ENCODE results near the gene MDFIC.

MDFIC gene

GRCh38 chr7:114929570-114929969 lies 7.7 kb downstream of the MDFIC start:
- DNase-seq: no peak

- no peak for DNase-seq
Measured at GRCh38 chr7:114930107-114930661, 8.3 kb downstream of the MDFIC start.

- DNase-seq: no peak
Measured at GRCh38 chr7:114930829-114931655, 9.1 kb downstream of the MDFIC start.

GRCh38 chr7:114931656-114932011 lies 9.7 kb downstream of the MDFIC start:
- DNase-seq: no peak

DNA sequence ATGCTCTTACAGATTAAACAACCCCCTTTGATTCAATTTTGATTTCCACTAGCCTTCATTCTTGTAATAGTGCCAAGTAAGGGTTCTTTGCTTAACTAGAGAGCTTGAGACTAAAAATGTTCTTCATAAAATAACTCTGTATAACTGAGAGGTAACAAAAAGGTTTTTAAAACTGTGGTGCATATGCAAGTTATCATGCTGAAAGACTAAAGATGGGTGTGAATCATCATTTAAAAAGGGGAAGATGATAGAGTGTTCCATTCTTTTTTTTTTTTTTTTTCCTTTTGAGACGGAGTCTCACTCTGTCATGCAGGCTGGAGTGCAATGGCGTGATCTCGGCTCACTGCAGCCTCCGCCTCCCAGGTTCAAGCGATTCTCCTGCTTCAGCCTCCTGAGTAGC lies 11.1 kb downstream of the MDFIC start:
- DNase-seq: no peak

DNA sequence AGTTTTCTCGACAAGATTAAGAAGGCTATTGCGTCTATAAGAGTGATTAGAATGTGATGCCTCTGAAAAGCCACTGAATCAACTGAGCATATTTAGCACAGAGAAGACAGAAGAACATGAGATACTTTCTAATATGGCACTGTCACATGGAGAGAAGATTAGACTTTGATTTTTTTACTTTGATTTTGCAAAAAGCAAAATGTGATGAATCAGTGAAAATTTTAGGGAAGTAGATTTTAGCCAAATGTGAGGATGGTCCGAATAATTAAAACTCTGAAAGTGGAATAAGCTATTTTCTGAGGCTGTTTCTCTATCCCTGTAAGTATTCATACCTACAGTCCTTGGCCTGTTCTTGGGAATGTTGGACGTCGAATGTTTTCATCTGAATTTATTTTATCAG lies 11.8 kb downstream of the MDFIC start:
- DNase-seq: no peak

DNA sequence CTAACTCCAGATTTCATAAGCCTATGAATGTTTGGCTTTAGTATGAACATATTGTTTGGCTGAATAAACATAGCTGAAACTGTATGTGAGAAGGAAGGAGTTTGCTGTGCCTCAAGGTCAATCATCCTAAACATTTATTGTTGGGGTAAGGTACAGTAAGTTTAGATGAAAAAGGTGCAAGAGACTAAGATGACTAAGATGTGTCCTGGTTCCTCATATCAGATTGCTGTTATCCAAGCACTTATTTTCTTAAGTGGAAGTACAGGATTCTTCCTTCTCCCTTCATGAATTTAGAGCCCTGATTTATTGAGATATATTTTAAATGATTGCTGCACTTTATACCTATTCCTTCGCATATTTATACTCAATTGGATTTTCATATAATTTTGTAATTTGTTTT lies 12.2 kb downstream of the MDFIC start:
- no peak for DNase-seq

DNA sequence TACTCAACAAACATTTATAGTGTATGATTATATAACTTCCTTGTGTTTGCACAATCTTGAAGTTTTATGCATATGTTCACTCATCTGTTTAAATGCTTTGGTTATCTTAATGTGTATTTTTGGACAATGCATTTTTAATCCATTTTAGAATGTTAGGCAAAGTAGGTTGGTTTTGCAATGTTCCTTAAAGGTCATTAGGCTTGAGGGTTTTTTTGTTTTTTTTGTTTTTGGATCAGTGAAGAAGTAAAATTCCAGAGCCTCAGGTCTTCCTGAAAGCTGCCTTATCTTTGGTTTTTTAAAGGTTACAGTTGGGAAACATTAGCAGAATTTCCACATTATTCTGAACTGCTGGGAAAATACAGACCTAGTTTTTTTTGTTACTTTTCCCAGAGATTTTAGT lies 12.8 kb downstream of the MDFIC start:
- DNase-seq: no peak

GRCh38 chr7:114936471-114936870 lies 14.6 kb downstream of the MDFIC start:
- no peak for DNase-seq

- DNase-seq: no peak
Measured at GRCh38 chr7:114937446-114937845, 15.6 kb downstream of the MDFIC start.

DNA sequence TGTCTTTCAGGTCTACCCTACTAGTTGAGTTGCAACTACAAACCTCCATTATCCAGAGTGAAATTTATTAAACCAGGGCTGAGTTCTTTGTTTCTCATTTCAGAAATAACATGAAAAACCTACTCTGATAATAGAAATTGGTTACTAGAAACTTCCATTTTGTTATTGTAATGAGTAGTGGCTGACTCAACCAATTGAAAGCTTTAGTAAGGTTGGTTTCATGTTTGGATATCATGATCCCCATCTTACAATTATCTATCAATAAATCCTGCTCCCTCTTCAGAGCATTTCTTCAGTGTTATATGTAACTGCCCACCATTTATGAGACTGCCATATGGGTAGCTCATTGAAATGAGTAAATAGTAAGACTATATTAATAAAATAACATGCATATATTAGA lies 16.9 kb downstream of the MDFIC start:
- DNase-seq: no peak

DNA sequence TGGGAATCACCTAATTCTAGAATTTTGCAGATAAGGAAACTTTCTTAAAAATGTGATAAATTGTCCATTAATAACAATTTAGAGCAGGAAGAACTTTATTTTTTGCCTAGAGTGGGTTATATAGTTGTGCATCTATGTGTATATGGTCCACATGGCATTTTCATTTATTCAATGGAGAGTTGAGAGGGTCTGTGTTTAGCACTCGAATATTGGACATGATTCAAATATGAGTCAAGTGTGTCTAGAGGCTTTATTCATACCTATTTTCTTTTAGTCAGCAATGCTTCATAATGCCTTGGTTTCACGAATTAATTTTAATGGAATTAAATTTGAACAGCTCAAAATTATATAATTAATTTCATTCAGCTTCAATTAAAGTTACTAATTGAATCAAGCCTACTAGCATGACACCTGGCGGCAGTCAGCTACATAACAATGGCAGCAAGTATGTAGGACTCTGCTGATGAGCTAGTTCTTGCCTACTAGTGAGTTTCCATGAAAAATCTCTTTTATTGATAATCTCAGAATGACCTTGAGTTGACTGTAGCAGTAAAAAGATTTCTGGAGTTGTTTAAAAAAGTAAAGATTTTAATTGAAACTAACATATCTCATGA lies 17.7 kb downstream of the MDFIC start:
- DNase-seq: no peak

GRCh38 chr7:114940220-114940619 lies 18.3 kb downstream of the MDFIC start:
- DNase-seq: no peak

- no peak for DNase-seq
Measured at GRCh38 chr7:114941692-114942091, 19.8 kb downstream of the MDFIC start.

DNA sequence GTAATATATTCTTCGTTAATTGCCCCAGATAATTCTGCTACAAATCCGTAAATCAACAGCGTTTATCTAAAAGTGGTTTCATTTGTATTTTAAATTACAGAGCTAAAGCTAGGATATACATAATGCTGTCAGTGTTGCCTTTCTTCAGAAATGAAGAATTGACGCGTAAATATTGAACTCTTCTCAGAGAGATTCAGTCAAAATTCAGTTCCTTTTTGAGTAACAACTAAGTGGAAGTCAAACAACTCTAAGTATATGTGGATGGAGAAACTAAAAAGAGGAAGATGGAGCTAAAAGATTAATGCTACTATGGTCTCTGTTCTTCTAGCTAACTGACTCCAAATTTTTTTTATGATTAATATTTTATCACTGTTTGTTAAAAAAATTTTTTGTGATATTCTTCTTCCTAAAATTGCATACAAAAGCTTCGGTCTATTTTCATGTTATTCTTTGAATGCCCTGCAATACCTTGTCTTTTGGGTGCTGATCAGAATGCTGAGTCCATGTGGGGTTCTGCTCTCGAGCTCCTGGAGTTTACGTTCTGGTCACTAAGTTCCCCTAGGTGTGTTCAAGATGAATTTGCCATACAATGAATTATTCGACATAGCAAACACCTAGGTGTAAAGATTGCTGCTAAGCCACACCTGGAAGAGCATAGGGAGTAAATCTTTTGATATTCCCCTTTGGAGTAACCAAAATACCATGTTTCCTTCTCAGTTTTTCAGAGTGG lies 20.7 kb downstream of the MDFIC start:
- DNase-seq: no peak

- no peak for DNase-seq
Measured at GRCh38 chr7:114943530-114943929, 21.6 kb downstream of the MDFIC start.

DNA sequence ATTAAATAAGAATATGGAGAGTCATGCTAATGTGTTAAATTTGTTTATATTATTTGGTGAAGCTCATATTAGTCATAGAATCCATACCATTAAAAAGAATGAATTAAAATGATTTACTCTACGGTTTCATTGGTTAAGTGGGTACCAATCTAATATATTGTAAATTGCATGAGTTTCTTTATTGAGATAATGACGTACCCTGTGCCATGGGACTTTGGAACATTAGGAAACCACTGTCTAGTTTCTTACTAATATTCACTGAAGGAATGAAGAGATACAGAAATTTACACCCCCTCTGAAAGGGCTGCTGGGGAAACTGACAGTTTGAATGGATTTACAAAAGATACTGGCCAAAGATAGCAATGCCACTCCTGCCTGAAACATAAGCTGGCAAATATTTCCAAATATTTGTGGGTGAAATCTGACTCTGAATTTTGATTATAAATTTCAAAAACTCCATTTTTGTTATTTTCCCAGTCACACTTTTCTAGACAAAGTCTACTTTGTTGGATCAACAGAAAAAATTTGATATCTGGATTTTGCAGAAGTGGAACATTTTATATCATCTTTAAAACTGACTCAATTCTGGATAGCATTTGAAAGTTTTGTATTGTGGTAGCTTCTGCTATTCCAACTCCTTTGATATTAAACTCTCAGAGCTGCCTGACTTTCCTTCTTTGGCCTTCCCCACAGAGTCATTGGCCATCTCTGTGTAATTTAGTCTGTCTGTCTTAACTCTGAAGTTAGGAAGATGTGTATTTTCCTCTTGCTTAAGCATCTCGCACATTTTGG lies 22.3 kb downstream of the MDFIC start:
- DNase-seq: no peak

DNA sequence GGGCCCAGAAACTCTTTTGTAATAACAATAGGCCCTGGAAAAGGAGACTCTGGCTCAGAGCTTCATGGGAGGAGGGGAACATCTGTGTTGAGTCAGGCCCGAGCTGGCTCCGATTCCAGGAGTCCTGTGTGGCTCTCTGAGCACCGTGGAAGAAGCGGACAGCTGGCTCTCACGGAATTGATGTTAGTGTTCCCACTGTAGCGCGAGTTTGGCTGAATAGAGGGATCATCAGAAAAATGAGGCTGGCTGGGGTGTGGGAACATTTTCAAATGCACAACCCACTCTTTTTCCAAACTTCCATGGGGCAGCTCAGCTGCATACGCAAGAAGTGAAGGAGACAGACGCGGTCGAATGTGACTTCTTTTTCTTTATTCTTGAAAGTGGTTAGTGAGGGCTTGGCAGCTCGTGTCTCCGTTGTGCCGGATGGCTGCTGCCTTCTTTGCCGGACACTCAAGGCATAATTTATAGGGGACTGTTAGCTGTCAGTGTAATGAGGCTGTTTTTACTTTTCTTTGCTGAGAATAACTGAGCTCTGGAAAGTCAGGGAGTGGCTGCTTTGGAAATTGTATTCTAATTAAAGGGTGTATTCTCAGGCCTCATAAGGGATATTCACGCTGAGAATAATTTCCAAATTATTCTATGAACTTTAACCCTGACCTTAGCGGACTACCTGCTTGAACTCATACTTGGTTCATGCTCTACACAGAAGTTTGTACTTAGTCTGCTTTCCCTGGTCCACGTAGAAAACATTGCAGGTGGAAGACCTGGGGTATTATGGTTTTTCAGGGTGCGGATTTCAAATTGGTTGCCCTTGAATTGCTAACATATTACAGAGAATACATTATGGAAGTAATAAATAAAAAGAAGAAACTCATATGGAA lies 23.1 kb downstream of the MDFIC start:
- DNase-seq: no peak

DNA sequence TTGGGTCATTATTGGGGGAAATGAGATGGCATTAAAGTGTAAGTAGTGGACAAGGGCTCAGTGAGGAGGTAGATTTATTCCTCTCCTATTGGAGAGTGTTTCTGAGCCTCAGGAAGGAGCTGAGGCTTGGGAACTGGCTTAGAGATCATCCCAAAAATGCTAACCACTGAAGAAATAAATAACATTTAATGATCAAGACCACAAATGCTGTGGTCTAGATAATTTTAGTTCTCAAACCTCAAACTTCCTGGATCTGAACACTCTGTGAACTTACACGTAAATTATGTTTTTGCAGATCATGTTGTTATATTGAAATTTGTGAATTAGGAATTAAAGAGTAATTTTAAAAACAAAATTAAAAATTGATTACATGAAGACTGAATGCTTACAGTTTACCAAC lies 27.3 kb downstream of the MDFIC start:
- no peak for DNase-seq

GRCh38 chr7:114952296-114952695 lies 30.4 kb downstream of the MDFIC start:
- DNase-seq: no peak

- DNase-seq: no peak
Measured at GRCh38 chr7:114953724-114954123, 31.8 kb downstream of the MDFIC start.

GRCh38 chr7:114956702-114957101 lies 34.8 kb downstream of the MDFIC start:
- no peak for DNase-seq
